Stimulated activated CD4-positive, alpha-beta T cell treated with anti-CD3 and anti-CD28 coated beads, Interleukin-15, amount 100 ng/mL, for 1 hour (primary cell): ENCODE measurements around the gene ANKRD40.
"Not testable (repeated sequence)": the region's sequence is repeated elsewhere in the genome, so short reads cannot be mapped to it uniquely, and the experiment has no call there.

Experiments used
- DNase-seq, 2 donors: peaks; one replicate each; pipeline ENCODE4 v3.0.0-alpha.2; 2020; ENCODE audit warnings: low read depth in 1 of 2, low spot score in 1 of 2

ANKRD40 gene

GRCh38 chr17:50686494-50687199 lies 21.1 kb downstream of the ANKRD40 start:
- DNase-seq, result no peak

- no peak for DNase-seq
Observed at GRCh38 chr17:50685691-50686493, 21.8 kb downstream of the ANKRD40 start.

- no peak for DNase-seq
Observed at GRCh38 chr17:50685334-50685665, 22.4 kb downstream of the ANKRD40 start.

- DNase-seq, result no peak
Observed at GRCh38 chr17:50684612-50685333, 22.9 kb downstream of the ANKRD40 start.

- no peak for DNase-seq
Observed at GRCh38 chr17:50684288-50684611, 23.5 kb downstream of the ANKRD40 start.

- DNase-seq, result no peak
Observed at GRCh38 chr17:50683434-50684287, 24.1 kb downstream of the ANKRD40 start.

GRCh38 chr17:50682938-50683337 lies 24.8 kb downstream of the ANKRD40 start:
- DNase-seq, result no peak

- DNase-seq, result no peak
Observed at GRCh38 chr17:50682441-50682840, 25.3 kb downstream of the ANKRD40 start.

- DNase-seq, result no peak
Observed at GRCh38 chr17:50681263-50682200, 26.2 kb downstream of the ANKRD40 start.

GRCh38 chr17:50680543-50681262 lies 27.0 kb downstream of the ANKRD40 start:
- not testable (repeated sequence) for DNase-seq

GRCh38 chr17:50680126-50680525 lies 27.6 kb downstream of the ANKRD40 start:
- DNase-seq, result no peak

GRCh38 chr17:50679008-50679544 lies 28.6 kb downstream of the ANKRD40 start:
- no peak for DNase-seq

- no peak for DNase-seq
Observed at GRCh38 chr17:50677851-50678375, 29.8 kb downstream of the ANKRD40 start.

- no peak for DNase-seq
Observed at GRCh38 chr17:50676065-50676975, 31.4 kb downstream of the ANKRD40 start.

- DNase-seq, result no peak
Observed at GRCh38 chr17:50675627-50676026, 32.1 kb downstream of the ANKRD40 start.

- DNase-seq, result no peak
Observed at GRCh38 chr17:50675190-50675589, 32.5 kb downstream of the ANKRD40 start.

- no peak for DNase-seq
Observed at GRCh38 chr17:50672831-50673551, 34.7 kb downstream of the ANKRD40 start.
